ENCODE measurements around the gene CAVIN2. TPM values are rescaled to one million over a fixed set of nuclear protein-coding genes. Genes with fewer than 3 reads are reported as not detected.

CAVIN2 gene
- polyA plus RNA-seq, 2 of the 4 experiments (the other 2 are of a cell fraction), result 9.6 to 20.3 TPM

DNA sequence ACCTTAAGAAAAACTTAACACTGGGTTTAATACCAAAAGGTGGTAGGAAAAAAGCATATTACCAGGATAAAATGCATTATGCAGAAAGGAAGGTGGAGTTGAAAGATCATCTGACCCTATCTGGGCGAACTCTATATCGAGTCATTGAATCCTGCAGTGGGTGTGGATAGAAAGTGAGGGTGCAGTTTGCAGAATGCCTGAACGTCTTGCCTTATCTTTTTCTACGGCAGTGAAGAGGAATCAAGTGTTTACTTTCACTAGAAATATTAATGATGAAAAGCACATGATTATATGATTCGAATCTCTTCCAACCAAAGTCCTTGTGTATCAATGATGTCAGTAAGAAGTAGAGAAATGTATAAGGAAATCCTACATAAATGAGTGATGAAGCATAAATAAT, 4.3 kb upstream of the CAVIN2 start:
- Histone ChIP-seq H3K27ac (no peak overlapping the region), H3K4me3 (no peak overlapping the region), H3K4me2 (no peak overlapping the region), H3K9me3 (no peaks in the 10 kb centered on the region), H3K4me1 (peaks cover 33% of the 10 kb centered on the region)
- POLR2A ChIA-PET, result no interaction called here
- no peak for ATAC-seq
- FAIRE-seq, result no peak
- WGBS (ENCODE audit: missing lambda C conversion rate), result 75% methylated on average over 5 of the region's 5 CpGs
- DNase-seq (ENCODE audit: low read depth in 1 of 2, low spot score in 1 of 2), result no peak
- CTCF ChIA-PET, result interaction anchor here (0.5 kb wide), 1 partner anchor 123 kb away, joined by 3 read pairs; no protein-coding TSS in a partner anchor
- TF ChIP-seq FOSL2 (IDR thresholded peaks at IDR 0.05) (no peak), FOSL2 (CRISPR knock-in tag; IDR thresholded peaks at IDR 0.05) (no peak), ESRRA (IDR thresholded peaks at IDR 0.05; ENCODE audit: borderline replicate concordance, low read length) (no peak), HES2 (IDR thresholded peaks at IDR 0.05) (no peak), POLR2A (IDR thresholded peaks at IDR 0.05; ENCODE audit: low read length) (no peak), SMC3 (IDR thresholded peaks at IDR 0.05) (no peak), NFE2L2 (conservative IDR thresholded peaks at IDR 0.05; ENCODE audit: low read length) (no peak), CEBPB (IDR thresholded peaks at IDR 0.05) (no peak), MYC (IDR thresholded peaks at IDR 0.05; ENCODE audit: borderline replicate concordance, low read length) (no peak)
- TF ChIP-seq, protein P1, sequence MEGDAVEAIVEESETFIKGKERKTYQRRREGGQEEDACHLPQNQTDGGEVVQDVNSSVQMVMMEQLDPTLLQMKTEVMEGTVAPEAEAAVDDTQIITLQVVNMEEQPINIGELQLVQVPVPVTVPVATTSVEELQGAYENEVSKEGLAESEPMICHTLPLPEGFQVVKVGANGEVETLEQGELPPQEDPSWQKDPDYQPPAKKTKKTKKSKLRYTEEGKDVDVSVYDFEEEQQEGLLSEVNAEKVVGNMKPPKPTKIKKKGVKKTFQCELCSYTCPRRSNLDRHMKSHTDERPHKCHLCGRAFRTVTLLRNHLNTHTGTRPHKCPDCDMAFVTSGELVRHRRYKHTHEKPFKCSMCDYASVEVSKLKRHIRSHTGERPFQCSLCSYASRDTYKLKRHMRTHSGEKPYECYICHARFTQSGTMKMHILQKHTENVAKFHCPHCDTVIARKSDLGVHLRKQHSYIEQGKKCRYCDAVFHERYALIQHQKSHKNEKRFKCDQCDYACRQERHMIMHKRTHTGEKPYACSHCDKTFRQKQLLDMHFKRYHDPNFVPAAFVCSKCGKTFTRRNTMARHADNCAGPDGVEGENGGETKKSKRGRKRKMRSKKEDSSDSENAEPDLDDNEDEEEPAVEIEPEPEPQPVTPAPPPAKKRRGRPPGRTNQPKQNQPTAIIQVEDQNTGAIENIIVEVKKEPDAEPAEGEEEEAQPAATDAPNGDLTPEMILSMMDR (IDR thresholded peaks at IDR 0.05), result no peak

DNA sequence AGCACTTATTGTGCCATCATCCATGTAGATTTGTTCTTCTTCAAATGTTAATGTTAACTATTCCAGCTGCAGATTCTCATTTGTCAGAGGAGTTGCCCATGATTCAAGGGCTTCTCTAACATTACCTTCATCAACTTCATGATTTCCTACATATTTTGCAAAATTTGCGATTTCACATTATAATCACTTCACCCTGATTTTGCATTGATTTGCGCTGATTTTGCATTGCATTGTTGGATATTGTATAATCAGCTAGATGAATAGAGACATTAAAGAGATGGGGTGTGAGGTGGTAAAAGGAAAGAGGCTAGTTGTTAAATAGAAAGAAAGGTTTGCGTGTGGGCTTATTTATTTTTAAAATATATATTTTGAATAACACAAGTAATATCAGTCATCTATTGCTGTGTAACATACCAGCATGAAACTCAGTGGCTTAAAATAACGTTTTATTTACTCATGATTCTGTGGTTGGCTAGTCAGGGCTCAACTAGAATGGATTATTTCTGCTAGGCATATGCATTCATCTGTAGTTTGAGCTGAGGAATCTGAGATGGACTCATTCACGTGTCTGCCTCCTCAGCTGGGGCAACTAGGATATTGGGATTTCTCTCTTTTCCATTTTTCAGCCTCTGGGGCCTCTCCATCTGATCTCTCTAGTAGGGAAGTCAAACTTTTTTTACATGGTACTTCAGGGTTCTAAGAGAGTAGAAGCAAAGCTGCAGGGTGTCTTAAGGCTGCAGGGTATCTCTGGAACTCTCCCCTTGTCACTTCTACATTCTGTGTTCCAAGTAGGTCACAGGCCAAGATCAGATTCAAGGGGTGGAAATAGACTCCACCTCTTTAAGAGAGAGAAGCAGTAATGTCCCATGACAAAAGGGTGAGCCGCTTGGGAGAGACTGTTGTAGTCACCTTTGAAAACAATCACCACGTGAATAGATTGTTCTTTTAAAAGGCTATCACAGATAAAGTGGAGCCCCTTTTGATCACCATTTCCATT, 2.2 kb upstream of the CAVIN2 start:
- no peak for TF ChIP-seq ZFP36 (IDR thresholded peaks at IDR 0.05; ENCODE audit: borderline replicate concordance, partially characterized antibody)
- no peak for TF ChIP-seq EHMT2 (IDR thresholded peaks at IDR 0.05; ENCODE audit: low read depth)
- TF ChIP-seq, protein P2, sequence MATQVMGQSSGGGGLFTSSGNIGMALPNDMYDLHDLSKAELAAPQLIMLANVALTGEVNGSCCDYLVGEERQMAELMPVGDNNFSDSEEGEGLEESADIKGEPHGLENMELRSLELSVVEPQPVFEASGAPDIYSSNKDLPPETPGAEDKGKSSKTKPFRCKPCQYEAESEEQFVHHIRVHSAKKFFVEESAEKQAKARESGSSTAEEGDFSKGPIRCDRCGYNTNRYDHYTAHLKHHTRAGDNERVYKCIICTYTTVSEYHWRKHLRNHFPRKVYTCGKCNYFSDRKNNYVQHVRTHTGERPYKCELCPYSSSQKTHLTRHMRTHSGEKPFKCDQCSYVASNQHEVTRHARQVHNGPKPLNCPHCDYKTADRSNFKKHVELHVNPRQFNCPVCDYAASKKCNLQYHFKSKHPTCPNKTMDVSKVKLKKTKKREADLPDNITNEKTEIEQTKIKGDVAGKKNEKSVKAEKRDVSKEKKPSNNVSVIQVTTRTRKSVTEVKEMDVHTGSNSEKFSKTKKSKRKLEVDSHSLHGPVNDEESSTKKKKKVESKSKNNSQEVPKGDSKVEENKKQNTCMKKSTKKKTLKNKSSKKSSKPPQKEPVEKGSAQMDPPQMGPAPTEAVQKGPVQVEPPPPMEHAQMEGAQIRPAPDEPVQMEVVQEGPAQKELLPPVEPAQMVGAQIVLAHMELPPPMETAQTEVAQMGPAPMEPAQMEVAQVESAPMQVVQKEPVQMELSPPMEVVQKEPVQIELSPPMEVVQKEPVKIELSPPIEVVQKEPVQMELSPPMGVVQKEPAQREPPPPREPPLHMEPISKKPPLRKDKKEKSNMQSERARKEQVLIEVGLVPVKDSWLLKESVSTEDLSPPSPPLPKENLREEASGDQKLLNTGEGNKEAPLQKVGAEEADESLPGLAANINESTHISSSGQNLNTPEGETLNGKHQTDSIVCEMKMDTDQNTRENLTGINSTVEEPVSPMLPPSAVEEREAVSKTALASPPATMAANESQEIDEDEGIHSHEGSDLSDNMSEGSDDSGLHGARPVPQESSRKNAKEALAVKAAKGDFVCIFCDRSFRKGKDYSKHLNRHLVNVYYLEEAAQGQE (IDR thresholded peaks at IDR 0.05), result no peak
- TF ChIP-seq POLR2AphosphoS2 (conservative IDR thresholded peaks at IDR 0.05; ENCODE audit: low read length), result no peak
- TF ChIP-seq RARB (CRISPR knock-in tag; IDR thresholded peaks at IDR 0.05), result no peak
- TF ChIP-seq CBX2 (IDR thresholded peaks at IDR 0.05; ENCODE audit: borderline replicate concordance, low read depth), result no peak
- TF ChIP-seq EHF (CRISPR knock-in tag; IDR thresholded peaks at IDR 0.05), result no peak
- TF ChIP-seq PBX3 (IDR thresholded peaks at IDR 0.05), result no peak
- TF ChIP-seq CBX8 (IDR thresholded peaks at IDR 0.05), result no peak
- no peak for TF ChIP-seq MAZ (IDR thresholded peaks at IDR 0.05; ENCODE audit: borderline replicate concordance, low read depth, low read length)
- no peak for TF ChIP-seq SMC3 (IDR thresholded peaks at IDR 0.05)
- TF ChIP-seq NPAS2 (CRISPR knock-in tag; IDR thresholded peaks at IDR 0.05; ENCODE audit: borderline replicate concordance), result no peak
- TF ChIP-seq EP300 (IDR thresholded peaks at IDR 0.05), result no peak
- TF ChIP-seq, protein P3, sequence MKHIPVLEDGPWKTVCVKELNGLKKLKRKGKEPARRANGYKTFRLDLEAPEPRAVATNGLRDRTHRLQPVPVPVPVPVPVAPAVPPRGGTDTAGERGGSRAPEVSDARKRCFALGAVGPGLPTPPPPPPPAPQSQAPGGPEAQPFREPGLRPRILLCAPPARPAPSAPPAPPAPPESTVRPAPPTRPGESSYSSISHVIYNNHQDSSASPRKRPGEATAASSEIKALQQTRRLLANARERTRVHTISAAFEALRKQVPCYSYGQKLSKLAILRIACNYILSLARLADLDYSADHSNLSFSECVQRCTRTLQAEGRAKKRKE (CRISPR knock-in tag; IDR thresholded peaks at IDR 0.05; ENCODE audit: low read depth), result no peak
- TF ChIP-seq FOSB (CRISPR knock-in tag; IDR thresholded peaks at IDR 0.05), result no peak
- no peak for TF ChIP-seq POLR2A (IDR thresholded peaks at IDR 0.05; ENCODE audit: low read length)
- no peak for TF ChIP-seq TFCP2L1 (CRISPR knock-in tag; IDR thresholded peaks at IDR 0.05)
- TF ChIP-seq HDAC2 (IDR thresholded peaks at IDR 0.05), result no peak
- TF ChIP-seq RCOR1 (IDR thresholded peaks at IDR 0.05; ENCODE audit: low read depth, low read length), result no peak
- no peak for TF ChIP-seq ZSCAN20 (CRISPR knock-in tag; IDR thresholded peaks at IDR 0.05)
- ATAC-seq (no peak), DNase-seq (ENCODE audit: low read depth in 1 of 2, low spot score in 1 of 2) (no peak), FAIRE-seq (no peak)
- Histone ChIP-seq H3K4me3 (no peak overlapping the region), H3K4me1 (peaks cover 34% of the 10 kb centered on the region), H3K27ac (peak overlapping the region in 1 of 2 experiments; percentile 8; a peak in 1 of 6 replicates), H3K9me3 (no peaks in the 10 kb centered on the region), H3K4me2 (no peak overlapping the region)
- ChIA-PET POLR2A (no interaction called here), CTCF (interaction anchor here (2.0 to 3.8 kb wide), 2 partner anchors 293 to 314 kb away, joined by 8 to 17 read pairs; no protein-coding TSS in a partner anchor)
- WGBS (ENCODE audit: missing lambda C conversion rate), result 83% methylated on average over 7 of the region's 7 CpGs
